NCI-H2196 treated with DMSO at 0.1 percent for 48 hours (cell line): Measurements from ENCODE around the gene MTCH1.

Experiments used
- DNase-seq: peaks from one replicate; lab custom pipeline; 2025; ENCODE audit not compliant: unreplicated experiment; lab: John Stamatoyannopoulos, UW

The MTCH1 gene

DNA sequence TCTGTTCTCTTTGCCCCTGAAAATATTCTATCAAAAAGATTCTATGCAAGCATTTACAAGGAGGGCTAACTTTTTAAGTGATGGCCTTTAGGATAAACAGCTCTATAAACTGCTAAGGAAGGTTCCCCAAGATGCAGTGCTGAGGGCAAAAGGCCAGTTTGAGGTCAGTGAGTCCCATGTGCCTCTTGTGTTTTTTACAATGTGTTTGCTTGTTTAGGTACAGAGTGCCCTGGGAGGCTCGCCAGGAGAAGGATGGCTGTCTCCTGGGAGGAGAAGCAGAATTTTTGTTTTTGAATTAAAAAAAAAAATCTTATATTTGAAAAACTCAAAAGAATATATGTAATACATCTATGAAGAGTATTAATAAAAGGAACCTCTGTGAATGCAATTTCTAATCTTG lies 12.8 kb downstream of the MTCH1 start:
- no peak for DNase-seq

DNA sequence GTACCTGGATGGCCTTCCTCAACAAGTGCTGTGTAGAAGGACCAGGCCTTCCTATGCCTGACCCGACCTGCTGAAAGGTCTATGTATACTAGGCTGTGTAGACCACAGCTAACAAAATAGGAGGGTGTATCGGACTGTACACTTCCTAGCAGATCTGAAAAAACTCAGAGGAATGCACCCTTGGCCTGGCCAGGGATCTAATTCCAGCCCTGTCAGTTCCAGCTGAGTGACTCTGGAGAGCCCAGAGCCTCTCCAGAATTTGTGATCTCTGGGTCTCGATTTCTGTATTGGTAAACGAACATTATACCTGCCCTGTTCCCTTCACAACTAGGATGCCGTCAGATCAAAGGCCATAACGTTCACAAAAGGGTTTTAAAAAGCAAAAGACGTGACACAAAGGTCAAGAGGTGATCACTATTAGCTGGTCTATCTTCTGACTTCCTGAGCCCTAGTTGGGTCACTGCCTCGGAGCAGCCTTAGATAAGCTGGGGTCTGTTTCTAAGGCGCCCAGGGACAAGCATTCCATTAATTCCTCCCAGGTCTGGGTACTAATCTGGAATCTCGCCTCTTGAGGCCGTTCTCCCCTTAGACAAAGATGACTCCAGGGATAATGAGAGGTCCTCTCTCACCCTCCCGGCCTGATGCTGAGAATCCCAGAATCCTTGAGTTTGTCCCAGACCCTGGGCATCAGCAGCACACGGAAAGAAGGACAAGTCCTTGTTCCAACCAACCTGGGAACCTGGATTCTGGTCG lies 13.9 kb downstream of the MTCH1 start:
- no peak for DNase-seq

DNA sequence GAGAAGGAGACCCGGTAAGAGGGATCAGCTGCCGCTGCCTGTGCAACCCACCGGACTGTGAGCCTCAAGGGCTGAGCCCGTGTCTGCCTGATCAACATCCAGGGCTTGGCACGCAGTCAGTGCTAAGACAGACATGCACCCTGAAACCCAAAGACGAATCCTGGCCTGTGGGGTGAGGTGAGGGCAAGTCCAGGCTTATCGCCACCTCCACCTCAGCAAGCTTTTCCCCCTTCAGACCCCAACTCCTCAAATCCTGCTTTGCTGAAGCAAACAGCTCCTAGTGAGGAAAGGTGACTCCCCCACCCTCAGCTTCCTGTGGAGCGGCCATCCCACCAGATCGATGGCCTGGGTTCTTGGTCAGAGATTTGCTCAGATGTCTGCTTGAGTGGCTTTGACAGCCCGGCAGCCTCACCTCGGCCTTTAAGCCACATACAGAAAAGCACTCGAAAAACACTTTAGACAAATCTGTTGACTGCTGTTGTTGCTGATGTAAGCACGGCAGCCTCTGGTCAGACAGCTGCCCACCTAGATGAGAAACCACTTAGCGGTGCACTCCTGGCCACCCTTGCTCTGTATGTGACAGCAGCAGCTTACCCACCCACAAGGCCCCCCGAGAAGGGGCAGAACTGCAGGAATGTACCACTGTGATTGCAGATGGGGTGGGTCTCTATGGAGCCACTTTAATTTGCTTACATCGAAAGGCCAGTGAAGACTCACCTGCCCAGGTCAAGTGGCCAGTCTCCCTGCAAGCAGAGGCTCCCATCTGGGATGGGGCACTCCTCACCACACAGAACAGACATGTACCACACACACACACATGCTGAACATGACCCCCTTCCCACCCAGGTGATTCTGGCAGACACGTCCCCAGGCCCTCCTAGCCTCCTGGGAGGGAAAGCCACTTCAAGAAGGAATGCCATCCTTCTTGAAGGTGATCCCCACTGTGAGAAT lies 14.8 kb downstream of the MTCH1 start:
- DNase-seq: no peak

DNA sequence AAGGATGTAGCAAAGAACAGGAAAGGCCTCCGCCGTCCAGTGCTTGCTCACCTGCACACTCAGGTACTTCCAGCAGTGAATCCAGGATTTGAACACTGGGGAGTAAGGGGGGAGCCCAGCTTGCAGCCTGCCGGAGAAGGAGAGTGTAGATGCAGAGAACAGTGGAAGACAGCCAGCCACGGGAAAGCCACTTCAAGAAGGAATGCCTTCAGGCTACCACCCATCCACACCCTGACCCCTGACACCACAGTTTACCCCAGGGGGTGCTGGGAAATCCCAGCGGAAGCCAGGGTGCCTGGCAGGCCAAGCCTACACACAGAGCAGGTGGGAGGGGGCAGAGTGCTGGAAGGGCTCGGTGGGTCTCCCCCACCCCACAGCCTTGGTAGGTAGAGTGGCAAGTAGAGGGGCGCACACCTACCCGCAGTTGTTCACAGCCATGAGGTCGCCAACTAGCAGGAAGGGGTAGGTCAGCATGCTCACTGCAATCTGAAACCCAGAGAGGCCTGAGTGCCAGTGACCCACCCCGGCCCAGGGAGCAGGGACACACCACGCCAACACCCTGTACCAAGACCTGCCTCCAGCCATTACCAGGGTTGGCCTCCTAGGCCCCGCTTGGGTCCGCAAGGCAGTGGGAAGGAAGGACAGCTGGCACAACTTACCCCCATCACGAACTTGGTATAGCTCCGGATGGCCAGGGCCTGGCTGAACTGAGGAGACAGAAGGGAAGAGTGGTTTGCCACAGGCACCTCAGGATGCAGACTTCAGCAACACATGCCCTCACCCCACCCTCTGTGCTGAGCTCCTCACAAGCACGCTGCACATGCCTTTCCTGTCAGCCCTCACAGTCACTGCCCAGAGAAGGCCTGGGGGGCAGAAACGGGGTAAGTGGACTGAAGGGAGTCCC lies 15.8 kb downstream of the MTCH1 start:
- no peak for DNase-seq

DNA sequence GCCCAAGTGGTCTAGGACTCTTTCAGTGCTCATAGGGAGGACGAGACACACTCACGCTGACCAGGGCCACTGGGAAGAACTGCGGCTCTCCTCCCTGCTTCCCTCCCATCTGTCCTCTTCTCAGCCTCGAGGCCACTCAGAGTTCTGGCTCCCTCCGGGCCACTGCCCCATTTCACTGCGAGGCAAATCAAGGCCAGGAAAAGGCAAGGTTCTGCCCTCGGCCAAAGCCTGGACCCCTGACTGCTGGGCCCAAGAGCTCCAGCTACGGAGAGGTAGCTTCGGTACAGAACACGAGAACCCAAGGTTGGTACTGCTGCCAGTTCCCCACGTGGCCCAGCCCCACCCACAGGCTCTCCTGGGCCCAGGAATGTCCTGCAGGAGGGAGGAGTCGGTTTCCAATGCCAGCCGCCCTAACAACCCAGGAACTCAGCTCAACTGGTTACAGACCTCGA lies 16.7 kb downstream of the MTCH1 start:
- no peak for DNase-seq

DNA sequence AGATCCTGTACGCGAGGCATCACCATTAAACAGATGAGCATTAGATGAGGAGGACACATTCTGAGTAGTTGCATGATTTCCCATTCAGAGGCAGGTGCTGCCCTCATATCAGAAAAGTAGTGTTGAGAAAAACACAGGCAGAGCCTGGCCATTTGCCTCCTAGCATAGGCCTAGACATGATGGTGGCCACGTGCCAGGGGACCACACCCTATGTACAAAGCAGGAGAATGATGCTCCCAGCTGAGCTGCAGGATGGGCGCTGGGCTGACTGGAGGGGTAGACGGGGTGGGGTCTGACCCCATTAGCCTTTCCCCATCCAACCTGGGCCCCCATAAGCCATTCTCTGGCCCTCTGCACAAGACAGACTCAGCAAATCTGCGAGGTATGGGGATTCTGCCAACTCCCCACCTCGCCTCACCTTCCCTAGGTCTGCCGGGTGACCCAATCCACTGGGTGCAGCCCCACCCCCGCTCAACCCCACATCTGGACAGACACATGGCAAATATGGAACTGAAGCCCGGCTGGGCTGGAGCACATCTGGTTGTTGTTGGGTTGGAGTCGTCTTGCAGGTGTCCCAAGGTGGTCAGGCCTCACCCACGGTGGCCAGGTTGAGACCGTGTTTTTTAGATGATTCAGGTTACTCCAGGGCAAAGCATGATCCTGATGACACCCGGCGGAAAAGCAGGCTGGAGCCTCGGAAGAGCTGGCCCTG lies 17.6 kb downstream of the MTCH1 start:
- DNase-seq: no peak

DNA sequence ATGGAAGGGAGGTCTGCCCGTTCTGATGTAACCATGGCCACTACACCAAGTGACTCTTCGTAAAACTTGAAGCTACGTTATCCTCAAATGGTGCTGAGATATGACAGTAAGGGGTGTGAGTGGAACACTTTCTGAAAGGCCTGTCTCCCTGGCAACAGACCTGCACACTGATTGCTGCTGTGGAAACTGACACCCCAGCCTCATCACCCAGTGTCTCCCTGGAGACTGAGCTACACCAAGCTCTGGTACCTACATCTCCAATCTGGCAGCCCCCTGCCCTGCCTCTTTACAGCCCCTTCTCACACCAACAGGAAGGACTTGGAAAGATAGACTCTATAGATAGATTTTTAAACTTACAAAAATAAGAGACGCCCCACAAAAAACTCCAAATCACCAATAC lies 18.2 kb downstream of the MTCH1 start:
- no peak for DNase-seq

DNA sequence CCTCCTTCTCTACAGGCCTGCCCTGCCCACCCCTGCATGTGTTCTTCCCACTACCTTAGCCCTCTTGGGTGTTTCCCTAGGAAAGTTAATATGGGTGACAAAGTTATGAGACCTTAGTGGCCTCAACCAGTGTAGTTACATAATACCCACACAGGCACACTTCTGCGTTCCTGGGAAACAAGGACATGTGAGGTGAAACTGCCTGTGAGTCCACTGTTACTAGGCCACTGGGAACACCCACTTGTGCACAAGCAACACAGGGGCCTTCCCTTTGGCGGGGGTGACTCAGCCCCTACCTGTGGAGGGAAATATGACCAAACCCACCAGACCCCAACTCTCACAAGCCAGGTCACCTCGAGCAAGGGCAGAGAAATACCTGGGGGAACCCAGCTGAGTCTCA lies 18.7 kb downstream of the MTCH1 start:
- DNase-seq: no peak

DNA sequence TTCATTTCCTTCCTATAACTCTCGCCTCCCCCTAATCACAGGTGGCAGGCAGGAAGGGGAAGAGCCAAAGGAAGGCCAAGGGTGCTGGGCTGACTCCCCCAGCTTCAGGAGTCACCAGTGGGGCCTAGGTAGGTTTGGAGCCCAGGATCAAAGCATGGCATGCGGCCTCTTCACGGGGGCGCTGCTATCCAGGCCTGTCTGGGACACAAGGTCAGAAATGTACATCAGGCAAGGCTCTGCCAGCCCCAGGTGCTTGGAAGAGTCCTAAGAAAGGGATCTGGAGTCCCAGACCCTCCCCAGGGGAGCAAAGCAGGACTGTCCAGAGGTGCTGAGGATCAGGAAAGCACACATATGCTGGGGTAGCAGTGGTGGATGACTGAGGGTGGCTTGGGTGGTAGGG lies 21.1 kb downstream of the MTCH1 start:
- DNase-seq: no peak

DNA sequence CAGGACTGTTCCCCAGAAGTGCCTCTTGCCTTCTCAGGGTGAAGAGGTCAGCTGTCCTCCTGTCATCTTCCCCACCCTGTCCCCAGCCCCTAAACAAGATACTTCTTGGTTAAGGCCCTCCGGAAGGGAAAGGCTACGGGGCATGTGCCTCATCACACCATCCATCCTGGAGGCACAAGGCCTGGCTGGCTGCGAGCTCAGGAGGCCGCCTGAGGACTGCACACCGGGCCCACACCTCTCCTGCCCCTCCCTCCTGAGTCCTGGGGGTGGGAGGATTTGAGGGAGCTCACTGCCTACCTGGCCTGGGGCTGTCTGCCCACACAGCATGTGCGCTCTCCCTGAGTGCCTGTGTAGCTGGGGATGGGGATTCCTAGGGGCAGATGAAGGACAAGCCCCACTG lies 21.6 kb downstream of the MTCH1 start:
- DNase-seq: no peak

DNA sequence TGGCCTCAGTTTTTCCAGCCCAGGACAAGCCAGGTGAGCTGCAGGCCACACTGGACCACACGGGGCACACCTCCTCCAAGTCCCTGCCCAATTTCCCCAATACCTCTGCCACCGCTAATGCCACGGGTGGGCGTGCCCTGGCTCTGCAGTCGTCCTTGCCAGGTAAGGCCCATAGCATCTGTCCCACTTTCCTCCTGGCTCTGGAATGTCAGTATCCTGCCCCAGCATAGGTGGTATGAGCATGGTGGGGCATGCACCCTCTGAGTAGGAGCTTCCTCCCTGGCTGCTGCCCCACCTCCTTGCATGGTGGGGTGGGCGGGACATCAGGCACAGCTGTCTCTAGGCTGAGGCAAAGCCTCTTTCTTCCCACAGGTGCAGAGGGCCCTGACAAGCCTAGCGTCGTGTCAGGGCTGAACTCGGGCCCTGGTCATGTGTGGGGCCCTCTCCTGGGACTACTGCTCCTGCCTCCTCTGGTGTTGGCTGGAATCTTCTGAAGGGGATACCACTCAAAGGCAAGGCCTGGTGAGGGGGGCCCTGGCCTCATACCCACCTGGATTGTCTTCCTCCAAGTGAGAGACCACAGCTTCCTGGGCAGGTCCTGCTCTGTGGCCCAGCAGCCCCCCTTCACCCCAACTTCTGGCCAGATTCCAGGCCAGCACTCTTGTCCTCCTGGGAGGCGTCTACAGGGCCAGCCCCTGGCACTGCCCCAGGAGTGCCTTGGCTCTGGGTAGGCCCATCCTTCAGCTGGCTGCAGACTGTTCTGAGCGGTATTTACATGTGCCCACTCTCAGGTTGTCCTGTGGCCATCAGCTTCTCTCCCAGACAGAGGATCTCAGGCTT lies 22.3 kb downstream of the MTCH1 start:
- peak; percentile 48 for DNase-seq

DNA sequence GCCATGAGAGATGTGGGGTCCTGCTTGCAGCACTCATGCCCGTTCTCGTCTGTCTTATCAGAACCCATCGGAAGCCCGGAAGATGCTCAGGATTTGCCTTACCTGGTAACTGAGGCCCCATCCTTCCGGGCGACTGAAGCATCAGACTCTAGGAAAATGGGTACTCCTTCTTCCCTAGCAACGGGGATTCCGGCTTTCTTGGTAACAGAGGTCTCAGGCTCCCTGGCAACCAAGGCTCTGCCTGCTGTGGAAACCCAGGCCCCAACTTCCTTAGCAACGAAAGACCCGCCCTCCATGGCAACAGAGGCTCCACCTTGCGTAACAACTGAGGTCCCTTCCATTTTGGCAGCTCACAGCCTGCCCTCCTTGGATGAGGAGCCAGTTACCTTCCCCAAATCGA lies 23.1 kb downstream of the MTCH1 start:
- DNase-seq: peak; percentile 50

DNA sequence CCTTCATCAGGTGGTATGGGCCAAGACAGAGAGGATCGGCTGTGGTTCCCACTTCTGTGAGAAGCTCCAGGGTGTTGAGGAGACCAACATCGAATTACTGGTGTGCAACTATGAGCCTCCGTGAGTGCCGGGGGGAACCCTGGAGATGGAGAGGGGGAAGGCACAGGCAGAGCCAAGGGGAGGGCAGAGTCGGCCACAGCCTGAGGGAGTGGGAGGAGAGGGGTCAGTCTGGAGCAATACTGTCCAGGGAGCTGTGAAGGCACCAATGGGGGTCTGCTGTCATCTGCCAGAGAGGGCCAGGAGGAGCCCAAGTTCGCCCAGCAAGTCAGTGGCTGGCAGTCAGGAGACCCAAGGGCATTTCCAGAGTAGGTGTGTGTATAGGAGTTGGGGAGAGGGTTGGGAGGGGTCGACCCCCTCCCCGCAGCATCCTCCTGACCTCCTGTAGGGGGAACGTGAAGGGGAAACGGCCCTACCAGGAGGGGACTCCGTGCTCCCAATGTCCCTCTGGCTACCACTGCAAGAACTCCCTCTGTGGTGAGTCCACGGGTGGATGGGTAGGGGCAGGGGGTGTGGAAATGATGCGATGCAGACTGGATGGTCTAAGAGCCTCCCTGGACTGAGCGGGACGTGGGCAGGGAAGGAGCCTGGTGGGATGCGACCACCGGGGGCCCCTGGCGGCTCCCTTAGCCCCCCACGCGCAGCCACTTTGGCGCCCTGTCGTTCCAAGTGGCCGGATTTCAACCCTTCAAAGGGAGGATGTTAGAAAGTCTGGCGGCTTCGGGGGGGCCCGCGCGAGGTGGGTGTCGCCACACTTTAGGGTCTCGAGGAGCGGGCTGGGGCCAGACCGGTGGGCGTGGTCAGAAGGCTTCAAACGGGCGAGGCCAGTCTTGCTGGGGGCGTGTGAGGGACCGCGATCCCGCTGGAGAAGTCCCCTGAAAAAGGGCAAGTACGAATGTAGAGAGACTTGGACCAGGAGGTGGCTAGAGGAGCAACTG lies 24.3 kb downstream of the MTCH1 start:
- no peak for DNase-seq

DNA sequence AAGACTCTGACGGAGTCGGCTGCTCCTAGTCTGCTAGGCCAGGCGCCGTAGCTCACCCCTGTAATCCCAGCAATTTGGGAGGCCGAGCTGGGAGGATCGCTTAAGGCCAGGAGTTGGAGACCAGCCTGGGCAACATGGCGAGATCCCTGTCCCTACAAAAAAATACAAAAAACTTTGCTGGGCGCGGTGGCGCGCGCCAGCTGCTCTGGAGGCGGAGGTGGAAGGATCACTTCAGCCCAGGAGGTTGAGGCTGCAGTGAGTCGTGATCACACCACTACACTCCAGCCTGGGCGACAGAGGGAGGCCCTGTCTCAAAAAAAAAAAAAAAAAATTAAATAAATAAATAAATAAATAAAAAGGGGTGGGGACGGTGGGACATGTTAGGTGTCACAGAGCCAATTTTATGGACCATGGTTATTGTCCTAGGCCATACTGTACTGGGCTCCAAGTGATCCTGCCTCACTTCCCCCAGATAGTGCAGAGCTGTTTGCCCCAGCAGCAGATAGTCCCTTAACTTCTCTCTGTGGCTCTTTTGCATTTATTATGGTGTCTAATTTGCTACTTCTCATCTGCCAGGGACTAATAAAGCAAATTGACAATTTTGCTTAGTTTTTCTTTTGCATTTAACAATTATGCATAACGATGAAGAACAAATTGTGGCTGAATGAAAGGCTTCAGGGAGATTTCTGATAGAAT lies 26.3 kb downstream of the MTCH1 start:
- no peak for DNase-seq

DNA sequence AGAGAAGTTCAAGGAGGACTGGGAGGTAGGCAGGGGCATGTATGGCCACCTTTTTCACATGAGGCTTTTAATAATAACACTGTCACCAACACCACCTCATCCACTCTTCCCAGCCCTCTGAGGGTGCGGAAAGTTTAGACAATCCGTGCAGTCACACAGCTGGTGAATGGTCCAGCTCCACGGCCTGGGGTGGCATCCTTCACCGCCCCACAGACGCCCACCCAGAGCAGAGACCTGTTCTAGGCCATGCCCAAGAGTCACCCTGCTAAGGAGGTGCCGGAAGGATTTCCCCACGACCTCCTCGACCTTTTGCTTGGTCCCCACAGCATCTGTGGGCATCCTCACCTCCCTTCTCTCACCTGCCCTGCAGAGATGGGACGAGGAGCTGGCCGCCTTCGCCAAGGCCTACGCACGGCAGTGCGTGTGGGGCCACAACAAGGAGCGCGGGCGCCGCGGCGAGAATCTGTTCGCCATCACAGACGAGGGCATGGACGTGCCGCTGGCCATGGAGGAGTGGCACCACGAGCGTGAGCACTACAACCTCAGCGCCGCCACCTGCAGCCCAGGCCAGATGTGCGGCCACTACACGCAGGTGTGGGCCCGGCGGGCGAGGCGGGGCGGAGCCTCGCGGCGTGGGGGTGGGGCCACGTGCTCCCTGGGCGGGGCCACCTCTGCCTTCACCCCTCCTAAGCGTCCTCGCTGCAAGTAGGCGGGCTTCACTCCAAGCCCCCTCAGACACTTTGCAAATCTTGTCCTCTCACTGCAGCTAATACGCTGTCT lies 27.0 kb downstream of the MTCH1 start:
- DNase-seq: no peak

DNA sequence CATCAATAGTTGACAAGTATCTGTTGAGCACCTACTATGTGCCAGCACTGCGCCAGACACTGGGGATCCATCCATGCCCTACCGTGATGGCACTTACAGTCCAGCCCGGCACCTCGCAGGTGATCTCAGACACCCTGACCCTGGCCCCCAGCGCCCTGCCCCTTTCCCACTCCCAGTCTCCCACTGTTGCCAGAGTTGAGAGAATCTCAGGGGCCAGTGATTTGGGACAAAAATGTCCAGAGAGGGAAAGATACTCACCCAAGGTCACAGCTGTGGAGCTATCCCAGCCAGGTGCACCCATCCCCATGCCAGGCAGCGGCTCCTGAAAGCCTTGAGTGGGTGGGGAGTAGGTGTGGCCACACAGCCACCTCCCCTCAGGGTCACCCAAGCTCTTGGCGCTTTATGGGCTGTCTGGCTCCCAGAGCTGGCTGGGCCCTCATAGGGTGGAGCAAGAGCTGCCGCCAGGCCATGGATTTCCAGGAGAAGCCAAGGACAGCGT lies 28.2 kb downstream of the MTCH1 start:
- no peak for DNase-seq

DNA sequence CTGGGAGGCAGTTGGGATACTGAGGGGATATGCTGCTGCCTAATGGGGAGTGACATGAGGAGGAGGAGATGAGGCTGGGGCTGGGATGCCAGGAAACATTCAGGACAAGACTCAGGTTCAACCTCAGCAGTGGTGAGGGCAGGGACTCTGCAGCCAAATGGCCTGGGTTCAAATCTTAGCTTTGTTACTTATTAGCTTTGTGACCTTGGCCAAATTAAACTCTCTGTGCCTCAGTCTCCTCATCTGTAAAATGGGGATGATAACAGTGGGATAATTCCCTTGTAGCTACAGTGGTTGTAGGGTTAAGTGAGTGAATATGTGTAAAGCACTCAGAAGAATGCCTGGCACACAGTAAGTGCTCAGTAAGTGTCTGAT lies 29.6 kb downstream of the MTCH1 start:
- DNase-seq: no peak
